Measurements from ENCODE around the gene BRMS1L. TPM values are rescaled to one million over a fixed set of nuclear protein-coding genes. Genes with fewer than 3 reads are reported as not detected.

Gene BRMS1L
- total and polyA plus RNA-seq, 8 donors: 7.1 to 23.7 (median 20.7) TPM

GRCh38 chr14:35814371-35815005 lies 11.7 kb upstream of the BRMS1L start:
- Histone ChIP-seq H3K4me1 (no peaks in the 10 kb centered on the region), H3K36me3 (no peaks in the 10 kb centered on the region), H3K27me3 (no peaks in the 10 kb centered on the region), H3K27ac (no peak overlapping the region), H3K9me3 (no peaks in the 10 kb centered on the region), H3K4me3 (no peak overlapping the region)
- intact Hi-C loops (cut with DNase I): no loop called here
- ATAC-seq (peak; percentile 88), DNase-seq (peak in 2 of 4 donors; percentile 24 to 51)
- TF ChIP-seq, protein P1, sequence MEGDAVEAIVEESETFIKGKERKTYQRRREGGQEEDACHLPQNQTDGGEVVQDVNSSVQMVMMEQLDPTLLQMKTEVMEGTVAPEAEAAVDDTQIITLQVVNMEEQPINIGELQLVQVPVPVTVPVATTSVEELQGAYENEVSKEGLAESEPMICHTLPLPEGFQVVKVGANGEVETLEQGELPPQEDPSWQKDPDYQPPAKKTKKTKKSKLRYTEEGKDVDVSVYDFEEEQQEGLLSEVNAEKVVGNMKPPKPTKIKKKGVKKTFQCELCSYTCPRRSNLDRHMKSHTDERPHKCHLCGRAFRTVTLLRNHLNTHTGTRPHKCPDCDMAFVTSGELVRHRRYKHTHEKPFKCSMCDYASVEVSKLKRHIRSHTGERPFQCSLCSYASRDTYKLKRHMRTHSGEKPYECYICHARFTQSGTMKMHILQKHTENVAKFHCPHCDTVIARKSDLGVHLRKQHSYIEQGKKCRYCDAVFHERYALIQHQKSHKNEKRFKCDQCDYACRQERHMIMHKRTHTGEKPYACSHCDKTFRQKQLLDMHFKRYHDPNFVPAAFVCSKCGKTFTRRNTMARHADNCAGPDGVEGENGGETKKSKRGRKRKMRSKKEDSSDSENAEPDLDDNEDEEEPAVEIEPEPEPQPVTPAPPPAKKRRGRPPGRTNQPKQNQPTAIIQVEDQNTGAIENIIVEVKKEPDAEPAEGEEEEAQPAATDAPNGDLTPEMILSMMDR (IDR thresholded peaks at IDR 0.05): peak; percentile 54 to 66

DNA sequence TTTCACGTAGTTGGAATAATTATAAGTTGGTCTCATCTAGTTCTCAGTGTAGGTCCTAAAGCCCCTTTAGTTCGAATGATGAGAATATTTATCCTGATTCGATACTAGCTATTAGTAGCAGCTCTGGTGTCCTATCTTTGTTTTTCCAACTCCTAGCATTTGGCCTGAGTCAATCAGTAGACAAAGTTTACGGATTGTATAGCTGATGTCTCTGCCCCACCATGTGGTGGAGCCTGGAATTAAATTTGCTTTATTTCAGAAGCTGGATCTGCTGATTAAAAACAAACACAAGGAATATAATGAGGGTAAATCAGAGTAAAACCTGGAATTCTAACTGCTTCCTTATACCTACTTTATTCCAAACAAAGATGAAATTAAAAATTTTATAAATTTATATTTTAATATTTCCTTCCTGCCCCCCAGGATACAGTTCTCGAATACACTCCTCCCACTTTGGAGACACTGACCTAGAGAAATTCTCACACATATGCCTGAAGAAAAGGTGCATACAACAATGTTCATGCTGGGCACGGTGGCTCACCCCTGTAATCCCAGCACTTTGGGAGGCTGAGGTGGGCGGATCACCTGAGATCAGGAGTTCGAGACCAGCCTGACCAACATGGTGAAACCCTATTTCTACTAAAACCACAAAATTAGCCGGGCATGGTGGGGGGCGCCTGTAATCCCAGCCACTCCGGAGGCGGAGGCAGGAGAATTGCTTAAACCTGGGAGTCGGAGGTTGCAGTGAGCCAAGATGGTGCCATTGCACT lies 7.6 kb upstream of the BRMS1L start:
- H3K4me3 ChIP-seq: no peak overlapping the region
- H3K27ac ChIP-seq: no peak overlapping the region
- no peaks in the 10 kb centered on the region for H3K9me3 ChIP-seq
- no peaks in the 10 kb centered on the region for H3K4me1 ChIP-seq
- intact Hi-C loops (cut with DNase I): no loop called here
- ATAC-seq (peak; percentile 68), DNase-seq (peak in 1 of 4 donors; percentile 53)
- no peaks in the 10 kb centered on the region for H3K36me3 ChIP-seq
- TF ChIP-seq, protein P1 (IDR thresholded peaks at IDR 0.05): peak in 1 of 2 donors; percentile 46
- no peaks in the 10 kb centered on the region for H3K27me3 ChIP-seq

- intact Hi-C loops (cut with DNase I): no loop called here
- H3K27ac ChIP-seq: no peak overlapping the region
- TF ChIP-seq, protein P1 (IDR thresholded peaks at IDR 0.05): no peak
- no peak overlapping the region for H3K4me3 ChIP-seq
- H3K36me3 ChIP-seq: no peaks in the 10 kb centered on the region
- DNase-seq (no peak), ATAC-seq (no peak)
- no peaks in the 10 kb centered on the region for H3K9me3 ChIP-seq
- H3K4me1 ChIP-seq: no peaks in the 10 kb centered on the region
- no peaks in the 10 kb centered on the region for H3K27me3 ChIP-seq
Observed at GRCh38 chr14:35819591-35820540, 6.3 kb upstream of the BRMS1L start.

- Histone ChIP-seq H3K4me3 (no peak overlapping the region), H3K27ac (no peak overlapping the region), H3K27me3 (no peaks in the 10 kb centered on the region), H3K4me1 (peaks cover 0 to 2% of the 10 kb centered on the region in 2 donors), H3K9me3 (no peaks in the 10 kb centered on the region), H3K36me3 (no peaks in the 10 kb centered on the region)
- DNase-seq: peak in 1 of 4 donors; percentile 24
- intact Hi-C loops (cut with DNase I): no loop called here
- ATAC-seq: no peak
- TF ChIP-seq, protein P1 (IDR thresholded peaks at IDR 0.05): peak; percentile 69 to 71
Observed at GRCh38 chr14:35821564-35822411, 4.3 kb upstream of the BRMS1L start.
